Fibroblast of skin of back (primary cell): Measurements from ENCODE around the gene NME3.
A peak's percentile ranks its signal among the peaks of the same experiment; 100 is the strongest.

Experiments used
- DNase-seq: peaks from one replicate; pipeline ENCODE4 v3.0.0-alpha.2; 2013

Gene NME3

DNA sequence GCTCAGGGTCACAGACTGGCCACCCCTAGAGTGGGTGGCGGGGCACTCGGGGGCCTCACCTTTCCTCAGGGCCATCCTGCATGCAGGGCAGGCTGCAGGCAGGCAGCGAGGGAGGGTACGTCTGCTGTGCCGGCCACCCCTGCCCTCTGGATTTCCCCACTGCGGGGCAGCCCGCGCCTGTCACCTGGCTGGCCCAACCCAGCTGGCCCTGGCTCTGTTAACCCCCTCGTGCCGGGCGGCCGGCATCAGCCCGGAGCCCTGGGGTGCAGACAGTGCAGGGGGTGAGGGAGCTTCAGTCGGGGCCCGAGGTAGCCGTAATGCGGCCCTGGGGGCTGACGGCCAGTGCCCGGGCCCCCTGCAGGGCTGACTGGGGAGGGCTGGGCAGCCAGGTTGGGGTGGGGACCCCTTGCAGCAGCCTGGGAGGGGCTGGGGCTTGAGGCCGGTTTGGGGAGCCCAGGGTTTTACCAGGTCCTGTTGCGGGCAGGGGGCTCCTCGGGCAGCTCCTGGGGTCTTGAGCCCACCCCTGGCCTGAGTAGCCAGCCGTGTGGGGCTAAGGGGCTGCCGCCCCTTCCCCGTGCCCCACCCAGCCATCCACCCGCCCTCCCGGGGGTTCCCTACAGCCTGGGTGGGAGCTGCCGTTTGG, 22.4 kb upstream of the NME3 start, which contains the start of gene IGFALS:
Gene IGFALS, minus strand, starts transcription at position 128 of the 643 bp plus-strand sequence. Its CDS starts 53 bp downstream, at position 75.
- no peak for DNase-seq

DNA sequence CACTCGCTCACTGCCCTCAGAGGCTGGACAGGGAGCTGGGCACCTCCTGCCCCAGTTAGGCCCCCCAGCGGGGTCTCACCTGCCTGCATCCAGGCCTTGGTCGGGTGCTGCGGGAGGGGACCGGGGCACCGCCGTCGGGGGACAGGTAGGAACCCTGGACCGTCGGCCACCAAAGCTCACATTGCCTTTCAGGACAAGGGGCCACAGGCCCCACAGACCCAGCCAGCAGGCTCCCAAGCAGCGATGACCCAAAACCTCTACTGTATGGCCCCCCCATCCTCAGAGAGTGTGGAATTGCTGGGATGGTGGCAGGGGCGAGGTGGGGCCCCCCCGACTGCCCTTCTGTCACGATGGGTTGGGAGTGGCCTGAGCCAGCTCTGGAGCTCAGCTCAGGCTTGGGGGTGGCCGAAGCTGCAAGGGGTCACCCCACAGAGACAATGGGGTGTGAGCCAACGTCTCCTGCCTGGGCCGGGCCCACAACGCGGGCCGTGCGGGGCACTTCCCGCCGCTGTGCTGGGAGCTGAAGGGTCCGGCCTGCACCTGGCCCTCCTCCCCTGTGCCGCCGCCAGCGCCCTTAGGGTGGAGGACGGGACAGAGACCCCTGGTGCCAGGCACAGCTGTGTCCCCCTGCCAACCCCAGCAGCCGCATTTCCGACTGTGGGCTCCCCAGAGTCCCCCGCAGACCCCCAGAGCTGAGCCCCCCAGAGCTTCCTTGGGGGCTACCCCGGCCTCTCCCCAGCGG, 21.7 kb upstream of the NME3 start:
- no peak for DNase-seq

DNA sequence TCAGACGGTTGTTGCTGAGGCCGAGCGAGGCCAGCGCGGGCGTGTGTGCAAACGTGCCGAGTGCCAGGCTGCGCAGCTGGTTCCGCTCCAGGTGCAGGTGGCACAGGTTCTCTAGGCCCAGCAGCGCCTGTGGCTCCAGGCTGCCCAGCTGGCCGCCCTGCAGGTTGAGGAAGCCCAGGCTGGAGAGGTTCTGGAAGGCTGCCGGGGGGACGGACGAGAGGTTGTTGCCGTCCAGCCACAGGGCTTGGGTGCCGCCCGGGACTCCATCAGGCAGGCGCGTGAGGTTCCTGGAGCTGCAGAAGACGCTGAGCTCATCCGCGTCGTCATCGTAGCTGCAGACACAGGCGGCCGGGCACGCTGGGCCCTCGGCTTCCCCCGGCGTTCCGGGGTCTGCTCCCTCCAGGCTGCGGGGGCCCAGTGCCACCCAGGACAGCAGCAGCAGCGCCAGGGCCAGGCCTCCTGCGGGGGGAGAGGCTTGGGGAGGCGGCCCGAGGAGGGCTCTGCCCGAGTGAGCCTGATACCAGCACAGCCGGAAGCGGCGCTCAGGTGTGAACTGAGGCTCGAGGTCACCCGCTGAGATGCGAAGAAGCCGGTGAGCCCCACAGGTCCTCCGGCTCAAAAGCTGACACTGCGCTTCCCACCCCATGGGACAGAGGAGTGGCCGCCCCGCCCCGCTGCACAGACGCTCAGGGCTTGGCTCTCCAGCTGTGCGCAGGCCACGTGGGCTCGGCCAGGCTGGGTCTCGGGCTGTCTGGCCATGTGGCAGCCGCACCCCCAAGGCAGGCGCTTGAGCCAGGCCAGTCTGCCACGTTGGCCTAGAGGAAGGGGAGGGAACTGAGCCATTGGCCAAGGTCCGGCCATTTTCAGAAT, 20.8 kb upstream of the NME3 start:
- no peak for DNase-seq

DNA sequence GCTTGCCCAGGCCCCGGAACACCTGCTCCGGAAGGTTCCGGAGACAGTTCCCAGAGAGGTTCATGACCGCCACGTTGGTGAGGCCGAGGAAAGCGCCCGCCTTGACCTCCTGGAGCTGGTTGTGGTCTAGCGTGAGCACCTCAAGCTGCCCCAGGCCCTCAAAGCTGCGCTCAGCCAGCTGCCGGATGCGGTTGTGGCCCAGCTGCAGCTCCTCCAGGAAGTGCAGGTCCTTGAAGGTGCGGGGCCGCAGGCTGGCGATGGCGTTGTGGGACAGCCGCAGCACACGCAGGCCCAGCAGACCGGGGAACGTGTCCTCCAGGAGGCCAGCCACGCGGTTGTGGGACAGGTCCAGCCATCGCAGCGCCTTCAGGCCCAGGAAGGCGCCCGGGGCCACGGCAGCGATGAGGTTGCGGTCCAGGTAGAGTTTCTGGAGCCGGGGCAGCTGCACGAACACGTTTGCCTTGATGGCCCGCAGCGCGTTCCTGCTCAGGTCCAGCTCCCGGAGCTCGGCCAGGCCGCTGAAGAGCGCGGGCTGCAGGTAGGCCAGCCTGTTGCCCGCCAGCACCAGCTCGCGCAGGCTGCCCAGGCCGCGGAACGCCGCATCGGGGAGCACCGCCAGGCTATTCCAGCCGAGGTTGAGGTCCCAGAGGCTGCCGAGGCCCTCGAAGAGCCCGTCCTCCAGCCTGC, 20.1 kb upstream of the NME3 start:
- no peak for DNase-seq

DNA sequence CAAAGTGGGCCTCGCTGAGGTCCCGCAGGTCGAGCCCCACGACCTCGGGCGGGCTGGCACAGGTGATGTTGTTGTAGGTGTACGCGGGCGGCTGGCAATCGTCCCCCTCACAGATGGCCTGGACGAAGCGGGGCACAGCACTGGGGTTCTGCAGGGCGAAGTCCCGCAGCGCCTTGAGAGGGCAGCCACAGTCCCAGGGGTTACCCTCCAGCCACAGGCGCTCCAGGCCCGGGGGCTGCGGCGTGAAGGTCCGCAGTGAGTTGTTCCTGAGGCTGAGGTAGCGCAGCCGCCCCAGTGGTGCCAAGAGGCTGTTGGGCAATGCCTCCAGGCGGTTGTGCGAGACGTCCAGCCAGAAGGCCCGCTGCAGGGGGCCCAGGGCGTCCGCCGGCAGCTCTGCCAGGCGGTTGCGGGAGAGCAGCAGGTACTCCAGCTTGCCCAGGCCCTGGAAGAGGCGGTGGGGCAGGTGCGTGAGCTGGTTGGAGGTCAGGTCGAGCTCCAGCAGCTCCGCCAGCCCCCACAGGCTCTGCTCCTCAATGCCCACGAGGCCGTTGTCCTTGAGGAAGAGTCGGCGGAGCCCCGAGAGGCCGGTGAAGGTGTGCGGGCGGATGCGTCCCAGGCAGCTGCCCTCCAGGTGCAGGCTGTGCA, 19.4 kb upstream of the NME3 start:
- DNase-seq = no peak

DNA sequence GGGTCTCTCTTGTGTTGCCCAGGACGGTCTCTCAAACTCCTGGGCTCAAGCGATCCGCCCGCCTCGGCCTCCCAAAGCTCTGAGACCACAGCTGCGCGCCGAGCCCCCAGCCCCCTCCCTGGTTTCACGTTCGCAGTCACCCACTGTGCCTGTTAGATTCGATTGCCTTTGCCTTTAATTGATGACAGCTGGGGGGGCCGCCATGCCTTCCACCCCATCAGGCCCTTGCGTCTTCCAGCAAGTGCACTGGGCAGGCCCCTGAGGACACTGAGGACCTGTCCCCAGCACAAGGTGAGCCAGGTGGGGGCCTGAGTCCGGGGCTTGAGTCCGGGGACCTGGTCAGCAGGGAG, 18.9 kb upstream of the NME3 start:
- no peak for DNase-seq

DNA sequence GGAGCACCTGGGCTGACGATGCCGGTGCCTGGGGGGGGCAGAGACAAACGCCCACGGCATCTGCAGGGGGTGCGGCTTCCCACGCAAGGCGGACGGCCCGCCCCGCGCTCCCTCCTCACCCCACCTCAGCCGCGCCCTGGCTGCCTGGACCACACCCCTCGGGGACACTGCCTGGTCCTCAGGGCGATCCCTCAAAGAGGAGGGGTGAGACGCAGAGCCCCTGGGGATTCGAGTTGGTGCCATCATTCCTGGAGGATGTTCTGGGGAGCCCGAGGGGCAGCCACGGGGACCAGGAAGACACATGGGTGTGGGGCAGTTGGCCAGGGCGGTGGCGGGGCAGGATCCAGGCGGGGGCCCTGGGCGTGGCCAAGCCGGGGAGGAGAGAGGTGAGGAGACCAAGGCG, 18.3 kb upstream of the NME3 start:
- DNase-seq = no peak

DNA sequence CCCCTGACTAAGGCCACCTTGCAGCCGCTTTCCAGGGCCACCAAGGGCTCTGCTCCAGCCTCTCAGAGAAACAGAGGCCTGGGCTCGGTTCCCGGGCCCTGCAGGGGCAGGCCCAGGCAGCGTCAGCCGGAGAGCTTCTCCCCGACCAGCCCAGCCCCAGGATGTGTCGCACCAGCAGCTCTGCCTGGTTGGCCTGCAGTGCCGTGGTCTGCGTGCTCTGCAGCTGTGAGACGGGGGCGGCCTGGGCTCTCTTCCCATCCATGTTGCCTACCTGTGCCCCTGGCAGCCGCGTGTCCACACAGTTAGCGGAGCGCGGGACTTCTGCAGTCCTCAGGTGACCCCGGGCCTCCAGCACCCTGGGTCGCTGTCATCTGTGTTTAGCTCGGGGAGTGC, 17.4 kb upstream of the NME3 start:
- DNase-seq = no peak

DNA sequence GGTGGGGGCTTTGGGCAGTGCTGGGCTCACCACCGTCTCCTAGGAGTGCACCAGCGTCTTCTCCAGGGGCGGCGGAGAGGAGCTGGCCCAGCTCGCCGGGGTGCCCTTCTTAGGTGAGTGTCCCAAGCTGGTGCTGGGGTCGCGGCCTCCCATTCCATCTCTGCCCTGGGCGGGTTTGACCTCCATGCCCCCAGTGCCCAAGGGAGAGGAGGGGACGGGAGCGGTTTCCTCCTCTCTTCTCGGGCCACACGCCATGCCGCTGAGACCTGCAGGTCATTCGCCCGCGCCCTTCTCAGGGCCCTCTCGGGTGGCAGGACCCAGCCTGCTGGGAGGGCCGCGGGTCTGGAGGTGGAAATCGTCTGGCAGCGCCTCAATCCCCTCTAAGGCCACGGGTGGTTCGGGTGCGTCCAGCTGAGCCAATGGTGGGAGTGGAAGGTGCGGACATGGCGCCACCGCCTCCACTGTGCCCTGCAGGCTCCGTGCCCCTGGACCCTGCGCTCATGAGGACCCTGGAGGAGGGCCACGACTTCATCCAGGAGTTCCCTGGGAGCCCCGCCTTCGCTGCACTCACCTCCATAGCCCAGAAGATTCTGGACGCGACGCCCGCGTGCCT, 16.9 kb upstream of the NME3 start:
- DNase-seq = no peak

DNA sequence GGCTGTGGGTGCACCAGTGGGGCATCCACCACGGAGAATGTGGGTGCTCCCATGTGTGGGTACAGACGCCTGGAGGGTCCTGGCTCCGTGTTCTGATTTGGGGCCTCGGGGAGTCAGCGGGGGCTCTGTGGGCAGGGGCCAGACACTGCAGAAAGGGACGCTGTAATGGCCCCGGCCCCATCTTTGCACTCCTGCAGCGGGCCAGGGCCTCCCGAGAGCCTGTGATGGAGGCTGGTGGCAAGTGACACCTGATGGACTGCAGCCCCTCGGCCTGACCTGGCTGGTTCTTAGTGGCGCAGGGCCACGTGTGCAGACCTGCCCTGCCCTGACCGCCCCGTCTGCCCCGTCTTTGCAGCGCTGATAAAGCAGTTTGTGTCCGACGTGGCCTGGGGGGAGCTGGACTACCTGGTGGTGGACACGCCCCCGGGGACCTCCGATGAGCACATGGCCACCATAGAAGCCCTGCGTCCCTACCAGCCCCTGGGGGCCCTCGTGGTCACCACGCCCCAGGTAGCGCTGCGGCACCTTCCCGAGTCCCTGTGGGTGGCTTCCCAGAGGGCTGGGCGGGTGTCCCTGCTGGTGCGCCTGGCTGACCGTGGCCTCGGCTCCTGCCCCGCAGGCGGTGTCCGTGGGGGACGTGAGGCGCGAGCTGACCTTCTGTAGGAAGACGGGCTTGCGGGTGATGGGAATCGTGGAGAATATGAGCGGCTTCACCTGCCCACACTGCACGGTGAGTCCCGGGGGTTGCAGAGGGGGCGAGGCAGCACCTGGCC, 16.2 kb upstream of the NME3 start:
- no peak for DNase-seq

DNA sequence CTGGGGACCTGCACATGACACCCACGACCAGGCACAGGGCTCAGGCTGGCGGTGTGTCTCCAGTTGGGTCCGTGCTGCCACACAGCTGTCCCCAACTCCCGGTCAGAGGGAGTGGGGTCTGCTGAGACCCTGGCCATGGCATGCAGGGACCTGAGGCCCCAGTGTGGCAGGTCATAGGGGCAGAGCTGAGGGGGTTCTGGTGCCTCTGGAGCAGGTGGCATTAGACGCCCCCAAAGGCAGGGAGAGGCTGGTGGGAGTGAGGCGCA, 15.6 kb upstream of the NME3 start:
- no peak for DNase-seq

DNA sequence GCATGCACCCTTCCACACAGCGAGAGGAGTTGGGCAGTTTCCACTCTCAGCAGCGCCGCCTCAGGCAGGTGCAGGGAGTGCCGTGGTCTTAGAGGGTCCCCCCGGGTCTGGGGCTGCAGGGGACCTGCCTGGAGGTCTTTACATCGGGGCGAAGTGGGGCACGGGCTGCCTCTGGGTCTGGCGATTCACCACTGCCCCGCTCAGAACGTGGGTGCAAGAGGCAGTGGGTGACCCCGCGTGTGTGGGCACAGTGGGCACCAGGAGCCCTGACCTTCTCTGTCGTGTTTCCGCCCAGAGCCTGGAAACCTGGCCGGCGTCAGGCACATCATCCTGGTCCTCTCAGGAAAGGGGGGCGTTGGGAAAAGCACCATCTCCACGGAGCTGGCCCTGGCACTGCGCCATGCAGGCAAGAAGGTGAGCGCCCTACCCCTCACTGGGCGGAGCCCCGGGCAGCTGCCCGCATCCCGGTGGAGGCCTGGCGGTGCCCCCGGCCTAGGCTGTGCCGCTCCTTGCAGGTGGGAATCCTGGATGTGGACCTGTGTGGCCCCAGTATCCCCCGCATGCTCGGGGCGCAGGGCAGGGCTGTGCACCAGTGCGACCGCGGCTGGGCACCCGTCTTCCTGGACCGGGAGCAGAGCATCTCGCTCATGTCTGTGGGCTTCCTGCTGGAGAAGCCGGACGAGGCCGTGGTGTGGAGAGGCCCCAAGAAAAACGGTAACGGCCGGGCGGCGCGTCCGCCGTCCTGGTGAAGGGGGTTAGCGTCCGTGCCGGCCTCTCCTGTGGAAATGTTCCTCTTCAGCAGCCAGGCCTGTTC, 15.1 kb upstream of the NME3 start:
- DNase-seq = no peak

DNA sequence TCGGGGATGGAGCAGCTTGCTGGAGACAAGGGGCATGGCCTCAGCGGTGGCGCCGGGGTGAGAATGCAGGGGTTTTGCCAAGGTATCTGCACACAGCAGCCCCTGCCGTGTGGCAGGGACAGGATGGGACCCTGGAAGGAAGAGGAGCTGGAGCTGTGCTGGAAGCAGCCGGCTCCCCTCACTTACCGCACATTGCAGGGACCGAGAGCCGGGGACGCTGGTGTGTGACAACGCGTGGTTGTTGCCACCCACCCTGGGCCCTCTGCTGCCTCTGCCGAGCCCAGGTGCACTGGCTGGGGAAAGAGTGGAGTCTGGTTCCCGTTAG, 14.5 kb upstream of the NME3 start:
- DNase-seq = no peak

DNA sequence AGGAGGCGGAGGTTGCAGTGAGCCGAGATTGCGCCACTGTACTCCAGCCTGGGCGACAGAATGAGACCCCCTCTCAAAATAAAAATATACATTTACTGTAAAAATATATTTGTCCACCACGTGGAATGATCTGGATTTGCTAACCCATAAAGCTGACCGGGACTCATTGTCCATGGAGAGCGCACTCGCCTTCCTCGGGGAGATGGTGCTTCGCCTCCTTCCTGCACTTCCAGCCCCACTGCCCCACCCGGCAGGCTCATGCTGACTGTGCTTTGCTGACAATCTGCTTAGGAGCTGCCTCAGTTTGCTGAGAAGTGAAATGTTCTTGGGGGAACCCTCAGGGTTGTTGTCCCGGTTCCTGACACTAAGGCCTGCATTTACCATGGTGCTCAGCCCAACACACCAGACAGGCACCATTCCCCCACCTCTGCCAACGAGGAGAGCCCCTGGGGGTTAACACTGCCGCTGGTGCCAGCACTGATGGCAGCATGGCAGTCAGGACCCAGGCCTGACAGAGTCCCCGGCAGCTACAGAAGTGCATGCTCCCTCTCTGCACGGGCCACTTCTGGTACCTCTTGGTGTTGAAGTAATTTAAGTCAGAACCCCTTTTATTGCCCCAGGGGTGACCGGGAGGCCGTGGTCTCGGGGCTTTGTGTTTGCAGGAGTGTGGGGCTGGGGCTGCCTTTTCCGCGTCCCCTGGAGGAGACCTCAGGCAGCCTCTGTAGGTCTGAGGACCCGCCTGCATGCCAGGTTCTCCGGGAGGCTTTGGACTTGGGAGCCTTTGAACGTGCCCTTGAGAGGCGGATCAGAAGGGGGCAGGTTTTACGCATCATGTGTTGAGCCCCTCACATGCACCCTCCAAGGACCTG, 13.9 kb upstream of the NME3 start:
- DNase-seq = no peak

DNA sequence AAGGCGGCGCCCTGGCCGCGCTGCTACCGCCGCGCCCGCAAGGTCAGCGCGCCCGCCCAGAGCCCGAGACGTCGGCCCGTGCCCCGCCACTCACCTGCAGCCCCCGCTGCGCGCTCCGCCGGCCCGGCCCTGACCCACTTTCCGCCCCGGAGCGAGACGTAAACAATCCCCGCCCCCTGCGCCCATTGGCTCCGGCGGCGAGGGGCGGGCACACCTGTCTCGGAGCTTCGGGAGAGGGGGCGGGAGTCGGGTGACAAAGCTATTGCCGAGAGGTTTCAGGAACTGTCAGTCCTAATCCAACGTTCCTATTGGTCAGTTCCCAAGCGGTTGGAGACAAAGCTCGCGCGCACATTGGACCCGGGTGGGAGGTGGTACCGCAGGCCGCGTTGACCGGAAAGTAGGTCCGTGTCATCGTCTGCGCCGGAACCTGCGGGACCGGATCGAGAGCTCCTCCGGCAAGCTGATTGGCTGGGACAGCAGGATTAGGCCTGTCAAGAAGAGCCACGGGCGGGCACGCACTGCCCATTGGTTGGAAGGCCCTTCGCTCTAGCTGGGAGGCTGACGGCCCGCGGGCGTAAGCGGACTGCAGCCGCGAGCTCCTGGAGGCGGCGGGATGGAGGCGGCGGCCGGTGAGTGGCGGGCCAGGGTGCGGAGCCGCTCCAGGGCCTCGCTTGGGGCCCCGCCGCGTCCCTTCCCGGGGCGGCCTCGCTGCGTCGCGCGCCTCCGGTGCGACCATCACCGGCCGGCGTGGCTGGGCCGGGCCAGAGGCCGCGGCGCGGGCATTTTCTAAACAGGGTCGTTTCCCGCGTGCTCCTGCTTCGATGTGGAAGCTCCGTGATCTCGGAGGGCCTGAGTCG, 11.3 kb upstream of the NME3 start, which contains the start of the genes NUBP2 and SPSB3:
Gene NUBP2, plus strand, starts transcription at position 553 of the 857 bp plus-strand sequence. Its CDS starts 61 bp downstream, at position 614.
Gene SPSB3, minus strand, starts transcription at position 164 of the 857 bp plus-strand sequence. CDS start 1,088 bp downstream, outside the sequence.
- peak; percentile 100 for DNase-seq

DNA sequence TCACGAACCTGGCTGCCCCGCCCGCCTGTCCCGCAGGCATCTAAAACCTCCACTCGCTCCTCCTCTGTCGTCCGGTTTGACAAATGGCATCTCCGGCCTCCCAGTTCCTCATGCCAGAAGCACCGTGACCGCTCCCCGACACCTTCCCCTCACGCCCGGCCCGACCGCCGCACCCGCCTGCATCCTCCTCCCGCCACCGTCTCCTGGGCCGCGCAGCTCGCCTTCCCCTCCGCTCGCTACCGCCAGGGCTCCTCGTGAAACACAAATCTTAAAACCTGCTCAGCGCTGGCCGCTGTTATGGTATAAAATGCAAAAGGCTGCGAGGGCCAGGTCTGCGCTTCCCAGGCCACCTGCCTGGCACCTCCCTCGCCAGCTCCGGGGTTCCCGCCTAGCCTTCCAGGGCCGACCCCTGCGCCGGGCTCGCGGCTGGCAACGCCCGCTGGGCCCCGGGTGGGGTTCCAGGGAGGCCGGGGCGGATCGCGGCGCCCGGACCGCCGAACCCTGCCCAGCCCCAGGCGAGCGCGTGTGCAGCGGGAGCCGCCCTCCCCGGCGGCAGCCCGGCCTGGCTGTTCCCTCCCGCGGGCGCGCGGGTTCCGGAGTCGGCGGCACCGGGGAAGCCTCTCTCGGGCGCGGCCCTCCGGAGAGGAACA, 10.5 kb upstream of the NME3 start:
- DNase-seq = no peak

DNA sequence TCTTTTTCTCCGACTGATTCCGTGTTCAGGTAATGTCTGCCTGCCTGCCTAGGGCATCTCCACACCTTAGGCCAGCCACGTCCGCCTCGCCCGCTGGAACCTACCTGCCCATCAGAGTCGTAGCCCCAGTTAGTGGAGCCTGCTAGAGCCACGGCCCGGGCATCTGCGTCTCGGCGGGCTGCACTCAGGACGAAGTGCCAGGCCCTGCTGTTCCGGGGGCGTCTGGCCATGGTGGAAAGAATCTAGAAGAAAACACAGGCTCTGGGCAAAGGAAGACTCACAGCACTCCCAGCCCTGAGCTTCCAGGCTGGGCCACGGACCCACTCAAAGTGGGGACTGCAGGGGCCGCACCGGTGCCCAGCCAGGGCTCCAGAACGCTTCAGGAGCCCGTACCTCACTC, 9.9 kb upstream of the NME3 start:
- DNase-seq = no peak

DNA sequence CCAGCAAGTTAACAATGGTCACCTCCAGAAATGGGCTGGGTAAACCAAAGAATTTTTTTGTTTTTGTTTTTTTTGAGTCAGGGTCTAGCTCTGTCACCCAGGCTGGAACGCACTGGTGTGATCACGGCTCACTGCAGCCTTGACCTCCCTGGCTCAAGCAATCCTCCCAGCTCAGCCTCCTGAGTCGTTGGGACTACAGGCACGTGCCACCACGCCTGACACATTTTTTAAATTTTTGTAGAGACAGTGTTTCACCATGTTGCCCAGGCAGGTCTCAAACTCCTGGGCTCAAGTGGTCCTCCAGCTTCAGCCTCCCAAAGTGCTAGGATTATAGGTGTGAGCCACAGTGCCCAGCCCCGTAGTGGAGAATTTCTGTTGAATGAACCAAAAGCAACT, 9.3 kb upstream of the NME3 start:
- no peak for DNase-seq
